Endodermal cell (in vitro differentiated cells): ENCODE measurements around the gene POLR1E. TPM values are rescaled to one million over a fixed set of nuclear protein-coding genes. Genes with fewer than 3 reads are reported as not detected.

Experiments used
- DNase-seq: peaks from one replicate; pipeline ENCODE4 v3.0.0-alpha.2; 2017
- H3K27ac ChIP-seq: 2 replicates; pipeline ENCODE4 v1.5.1; 2013; ENCODE audit warnings: mild to moderate bottlenecking, low read depth, low read length, moderate library complexity
- H3K27me3 ChIP-seq: 2 replicates; pipeline ENCODE4 v1.6.1; 2013; ENCODE audit warnings: mild to moderate bottlenecking, low read length, moderate library complexity; ENCODE audit not compliant: insufficient read depth, control insufficient read depth, poor library complexity, severe bottlenecking
- H3K36me3 ChIP-seq: 2 replicates; pipeline ENCODE4 v1.7.0; 2013; ENCODE audit warnings: mild to moderate bottlenecking, low read length, moderate library complexity; ENCODE audit not compliant: control insufficient read depth, insufficient read depth
- H3K4me1 ChIP-seq: one replicate; pipeline ENCODE4 v1.7.0; 2013; ENCODE audit warnings: low read length; ENCODE audit not compliant: control insufficient read depth, insufficient read depth
- H3K4me3 ChIP-seq: 2 replicates; pipeline ENCODE4 v1.5.1; 2013; ENCODE audit warnings: mild to moderate bottlenecking, low read length, moderate library complexity
- H3K9ac ChIP-seq: 2 replicates; pipeline ENCODE4 v1.6.1; 2013; ENCODE audit warnings: mild to moderate bottlenecking, low read length, moderate library complexity; ENCODE audit not compliant: poor library complexity, severe bottlenecking; ENCODE audit errors: extremely low read depth
- H3K9me3 ChIP-seq: 2 replicates; pipeline ENCODE4 v1.6.1; 2013; ENCODE audit warnings: mild to moderate bottlenecking, low read length, moderate library complexity; ENCODE audit not compliant: control insufficient read depth
- H3K27ac Mint-ChIP-seq: 2 replicates; pipeline ENCODE4 v1.8.0; 2020; ENCODE audit warnings: mixed read lengths
- H3K27me3 Mint-ChIP-seq: 2 replicates; pipeline ENCODE4 v1.8.0; 2021; ENCODE audit warnings: mild to moderate bottlenecking, mixed read lengths; ENCODE audit not compliant: insufficient read depth
- H3K36me3 Mint-ChIP-seq: 2 replicates; pipeline ENCODE4 v1.8.0; 2020; ENCODE audit warnings: low read depth, mixed read lengths
- H3K4me1 Mint-ChIP-seq: 2 replicates; pipeline ENCODE4 v1.8.0; 2020; ENCODE audit warnings: mixed read lengths
- H3K4me3 Mint-ChIP-seq: 2 replicates; pipeline ENCODE4 v1.8.0; 2020; ENCODE audit warnings: mild to moderate bottlenecking, moderate library complexity, mixed read lengths
- H3K9me3 Mint-ChIP-seq: 2 replicates; pipeline ENCODE4 v1.8.0; 2020; ENCODE audit warnings: mild to moderate bottlenecking, mixed read lengths
- WGBS, 2 experiments: methylation state at CpG; one replicate each; pipeline versions ENCODE4 v1.1.5 to v1.1.7; 2013; ENCODE audit warnings: missing lambda C conversion rate in 2 of 2, mixed read lengths in 1 of 2; ENCODE audit not compliant: insufficient coverage in 1 of 2, insufficient read length in 1 of 2; 5-methylcytosine and 5-hydroxymethylcytosine counted together
- total RNA-seq, 2 donors: library from RNA; stranded (reverse); fragmentation: NEBNext Ultra II Directional in 1 of 2; extraction: Animal tissue kit (Norgen Biotek cat#: 25700) in 1 of 2; gene quantifications; 2 replicates in 1 of 2; 3 replicates in 1 of 2; pipeline ENCODE4 v1.2.1, GENCODE V29; 2021
- TF ChIP-seq, protein P1 (sequence below): fragments of 200-600 bp; sonication (generic); conservative IDR thresholded peaks from 2 replicates; pipeline ENCODE4 v1.5.0; 2021; ENCODE audit warnings: antibody characterized with exemption, mild to moderate bottlenecking

Gene POLR1E
- total RNA-seq, 2 donors from 2014 or later: 23.5 to 25.2 TPM

DNA sequence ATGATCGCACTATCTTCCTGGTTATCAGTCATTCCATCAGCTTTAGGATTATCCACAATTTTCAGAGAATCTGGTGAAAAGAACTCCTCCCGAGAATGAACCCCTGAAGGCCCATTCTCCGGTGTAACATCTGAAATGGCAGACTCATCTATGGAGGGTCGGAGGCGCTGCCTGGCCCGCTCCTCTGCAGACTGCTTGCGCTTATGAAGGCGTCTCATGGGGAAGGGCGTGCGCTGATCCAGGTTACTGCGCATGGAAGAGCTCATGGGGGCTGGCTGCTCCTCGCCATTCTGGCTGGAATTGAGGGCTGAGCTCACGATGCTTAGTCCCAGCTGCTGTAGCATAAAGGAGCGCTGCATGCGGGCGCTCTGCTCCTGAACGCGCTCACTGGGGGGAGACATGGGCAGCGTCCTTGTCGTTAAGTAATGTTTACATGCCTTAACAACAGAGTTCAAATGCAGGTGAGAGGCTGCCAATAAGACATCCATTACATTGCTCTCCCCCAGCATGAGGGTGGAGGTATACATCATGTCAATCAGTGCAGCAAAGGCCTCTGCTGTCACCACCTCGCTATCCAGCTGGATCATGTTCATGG is 43.9 kb upstream of the POLR1E start:
- Histone ChIP-seq H3K27me3 (no peaks in the 10 kb centered on the region), H3K9ac (no peak overlapping the region), H3K9me3 (no peaks in the 10 kb centered on the region), H3K4me1 (peaks cover 2% of the 10 kb centered on the region), H3K36me3 (peaks cover 68% of the 10 kb centered on the region), H3K27ac (no peak overlapping the region), H3K4me3 (no peak overlapping the region)
- H3K27me3 Mint-ChIP-seq: no peaks in the 10 kb centered on the region
- peaks cover 9% of the 10 kb centered on the region for H3K4me1 Mint-ChIP-seq
- TF ChIP-seq, protein P1, sequence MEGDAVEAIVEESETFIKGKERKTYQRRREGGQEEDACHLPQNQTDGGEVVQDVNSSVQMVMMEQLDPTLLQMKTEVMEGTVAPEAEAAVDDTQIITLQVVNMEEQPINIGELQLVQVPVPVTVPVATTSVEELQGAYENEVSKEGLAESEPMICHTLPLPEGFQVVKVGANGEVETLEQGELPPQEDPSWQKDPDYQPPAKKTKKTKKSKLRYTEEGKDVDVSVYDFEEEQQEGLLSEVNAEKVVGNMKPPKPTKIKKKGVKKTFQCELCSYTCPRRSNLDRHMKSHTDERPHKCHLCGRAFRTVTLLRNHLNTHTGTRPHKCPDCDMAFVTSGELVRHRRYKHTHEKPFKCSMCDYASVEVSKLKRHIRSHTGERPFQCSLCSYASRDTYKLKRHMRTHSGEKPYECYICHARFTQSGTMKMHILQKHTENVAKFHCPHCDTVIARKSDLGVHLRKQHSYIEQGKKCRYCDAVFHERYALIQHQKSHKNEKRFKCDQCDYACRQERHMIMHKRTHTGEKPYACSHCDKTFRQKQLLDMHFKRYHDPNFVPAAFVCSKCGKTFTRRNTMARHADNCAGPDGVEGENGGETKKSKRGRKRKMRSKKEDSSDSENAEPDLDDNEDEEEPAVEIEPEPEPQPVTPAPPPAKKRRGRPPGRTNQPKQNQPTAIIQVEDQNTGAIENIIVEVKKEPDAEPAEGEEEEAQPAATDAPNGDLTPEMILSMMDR: no peak
- no peak for DNase-seq
- no peak overlapping the region for H3K4me3 Mint-ChIP-seq
- H3K36me3 Mint-ChIP-seq: peaks cover 64% of the 10 kb centered on the region
- no peaks in the 10 kb centered on the region for H3K9me3 Mint-ChIP-seq
- H3K27ac Mint-ChIP-seq: peak overlapping the region; percentile 48
- WGBS, 2 experiments: 96 to 97% methylated on average over 20 to 21 of the region's 21 CpGs

DNA sequence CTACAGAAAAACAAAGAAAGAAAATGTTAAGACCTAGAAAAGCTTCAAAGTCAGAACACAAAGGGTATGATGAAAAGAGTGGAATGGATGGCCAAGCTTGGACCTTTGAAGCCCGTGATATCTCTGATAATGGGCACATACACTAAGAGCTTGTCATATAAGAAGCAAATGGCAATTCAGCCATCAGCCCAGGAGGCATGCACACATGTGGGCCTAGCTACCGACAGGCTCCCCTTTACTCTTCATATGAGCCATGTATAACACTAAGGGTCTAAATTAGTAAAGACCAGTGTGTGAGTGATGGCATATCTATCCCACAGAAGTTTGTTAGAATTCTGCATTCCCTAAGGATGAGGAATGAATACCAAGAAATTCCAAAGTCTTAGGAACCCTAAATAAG is 43.2 kb upstream of the POLR1E start:
- H3K4me1 Mint-ChIP-seq: peaks cover 15% of the 10 kb centered on the region
- peaks cover 58% of the 10 kb centered on the region for H3K36me3 Mint-ChIP-seq
- H3K27me3 ChIP-seq: no peaks in the 10 kb centered on the region
- peaks cover 62% of the 10 kb centered on the region for H3K36me3 ChIP-seq
- peaks cover 2% of the 10 kb centered on the region for H3K4me1 ChIP-seq
- H3K9ac ChIP-seq: no peak overlapping the region
- H3K9me3 ChIP-seq: no peaks in the 10 kb centered on the region
- peak overlapping the region; percentile 24 for H3K27ac ChIP-seq
- no peaks in the 10 kb centered on the region for H3K9me3 Mint-ChIP-seq
- no peak overlapping the region for H3K4me3 ChIP-seq
- peak overlapping the region; percentile 48 for H3K27ac Mint-ChIP-seq
- DNase-seq: no peak
- 80 to 95% methylated on average over 1 to 2 of the region's 2 CpGs for WGBS, 2 experiments
- TF ChIP-seq, protein P1: no peak
- no peaks in the 10 kb centered on the region for H3K27me3 Mint-ChIP-seq
- H3K4me3 Mint-ChIP-seq: no peak overlapping the region

DNA sequence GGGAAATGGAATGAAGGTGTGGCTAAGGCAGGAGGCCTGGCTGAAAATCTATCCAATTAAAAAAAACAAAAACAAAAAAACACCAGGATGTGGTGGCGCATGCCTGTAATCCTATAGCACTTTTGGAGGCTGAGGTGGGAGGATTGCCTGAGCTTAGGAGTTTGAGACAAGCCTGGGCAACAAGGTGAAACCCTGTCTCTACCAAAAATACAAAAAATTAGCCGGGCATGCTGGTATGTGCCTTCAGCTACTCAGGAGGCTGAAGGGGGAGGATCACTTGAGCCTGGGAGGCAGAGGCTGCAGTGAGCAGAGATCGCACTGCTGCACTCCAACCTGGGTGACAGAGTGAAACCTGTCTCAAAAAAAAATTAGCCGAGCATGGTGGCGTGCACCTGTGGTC is 42.2 kb upstream of the POLR1E start:
- WGBS, 2 experiments: 90 to 97% methylated on average over 2 to 5 of the region's 5 CpGs
- DNase-seq: no peak
- no peaks in the 10 kb centered on the region for H3K27me3 Mint-ChIP-seq
- H3K36me3 Mint-ChIP-seq: peaks cover 53% of the 10 kb centered on the region
- H3K4me3 Mint-ChIP-seq: no peak overlapping the region
- Histone ChIP-seq H3K9me3 (no peaks in the 10 kb centered on the region), H3K27me3 (no peaks in the 10 kb centered on the region), H3K36me3 (peaks cover 57% of the 10 kb centered on the region), H3K9ac (no peak overlapping the region), H3K4me3 (no peak overlapping the region), H3K4me1 (peaks cover 2% of the 10 kb centered on the region), H3K27ac (no peak overlapping the region)
- H3K27ac Mint-ChIP-seq: peak overlapping the region; percentile 26
- peaks cover 18% of the 10 kb centered on the region for H3K4me1 Mint-ChIP-seq
- TF ChIP-seq, protein P1: no peak
- H3K9me3 Mint-ChIP-seq: no peaks in the 10 kb centered on the region
